SHP77 treated with DMSO at 0.1 percent for 48 hours (cell line): ENCODE results near the gene DISP3.

ENCODE experiments used
- DNase-seq: peaks from one replicate; lab custom pipeline; 2025; lab: John Stamatoyannopoulos, UW

Gene DISP3

GRCh38 chr1:11543796-11544195 is 64.8 kb downstream of the DISP3 start:
- no peak for DNase-seq

- DNase-seq = no peak
Measured at GRCh38 chr1:11546456-11546855, 67.5 kb downstream of the DISP3 start.

GRCh38 chr1:11550664-11551283 is 71.8 kb downstream of the DISP3 start:
- no peak for DNase-seq

- DNase-seq = no peak
Measured at GRCh38 chr1:11558276-11558675, 79.3 kb downstream of the DISP3 start.

- DNase-seq = no peak
Measured at GRCh38 chr1:11558871-11559590, 80.1 kb downstream of the DISP3 start.

GRCh38 chr1:11559591-11559970 is 80.6 kb downstream of the DISP3 start:
- no peak for DNase-seq

- DNase-seq = no peak
Measured at GRCh38 chr1:11560061-11560460, 81.1 kb downstream of the DISP3 start.

GRCh38 chr1:11561740-11562139 is 82.8 kb downstream of the DISP3 start:
- no peak for DNase-seq

- DNase-seq = no peak
Measured at GRCh38 chr1:11562664-11563063, 83.7 kb downstream of the DISP3 start.

GRCh38 chr1:11563560-11564069 is 84.7 kb downstream of the DISP3 start:
- peak; percentile 18 for DNase-seq

- no peak for DNase-seq
Measured at GRCh38 chr1:11564237-11564636, 85.3 kb downstream of the DISP3 start.

- no peak for DNase-seq
Measured at GRCh38 chr1:11566042-11566850, 87.3 kb downstream of the DISP3 start.

- peak; percentile 6 for DNase-seq
Measured at GRCh38 chr1:11567244-11568065, 88.5 kb downstream of the DISP3 start.

- DNase-seq = peak; percentile 5
Measured at GRCh38 chr1:11568687-11569086, 89.7 kb downstream of the DISP3 start.

GRCh38 chr1:11569551-11569950 is 90.6 kb downstream of the DISP3 start:
- DNase-seq = no peak

- no peak for DNase-seq
Measured at GRCh38 chr1:11569954-11570353, 91.0 kb downstream of the DISP3 start.

- no peak for DNase-seq
Measured at GRCh38 chr1:11570821-11571380, 91.9 kb downstream of the DISP3 start.

GRCh38 chr1:11571906-11572616 is 93.1 kb downstream of the DISP3 start:
- no peak for DNase-seq

GRCh38 chr1:11573116-11573692 is 94.2 kb downstream of the DISP3 start:
- no peak for DNase-seq

- no peak for DNase-seq
Measured at GRCh38 chr1:11575553-11575952, 96.6 kb downstream of the DISP3 start.
